Chondrocyte (in vitro differentiated cells): ENCODE results near the gene AGBL1. TPM values are rescaled to one million over a fixed set of nuclear protein-coding genes. Genes with fewer than 3 reads are reported as not detected.

Experiments used
- DNase-seq: peaks from one replicate; pipeline ENCODE4 v3.0.0; 2021; ENCODE audit warnings: mixed read lengths, low spot score
- H3K27ac Mint-ChIP-seq: one replicate; pipeline ENCODE4 v1.8.0; 2021; ENCODE audit warnings: mild to moderate bottlenecking, moderate library complexity, mixed read lengths; ENCODE audit not compliant: unreplicated experiment
- H3K27me3 Mint-ChIP-seq: 2 replicates; pipeline ENCODE4 v1.8.0; 2021; ENCODE audit warnings: low read depth, mixed read lengths
- H3K36me3 Mint-ChIP-seq: 2 replicates; pipeline ENCODE4 v1.8.0; 2021; ENCODE audit warnings: low read depth, mixed read lengths
- H3K4me1 Mint-ChIP-seq: 2 replicates; pipeline ENCODE4 v1.8.0; 2021; ENCODE audit warnings: low read depth, mild to moderate bottlenecking, mixed read lengths
- H3K4me3 Mint-ChIP-seq: one replicate; pipeline ENCODE4 v1.8.0; 2021; ENCODE audit warnings: mild to moderate bottlenecking, moderate library complexity, mixed read lengths; ENCODE audit not compliant: unreplicated experiment
- H3K9me3 Mint-ChIP-seq: 2 replicates; pipeline ENCODE4 v1.8.0; 2021; ENCODE audit warnings: low read depth, mixed read lengths
- CTCF ChIP-seq: fragments of 200-600 bp; sonication (generic); IDR thresholded peaks from 2 replicates; pipeline ENCODE4 v1.5.0; 2021; ENCODE audit warnings: antibody characterized with exemption, mild to moderate bottlenecking, moderate library complexity
- total RNA-seq: library from RNA; stranded (reverse); gene quantifications from 3 replicates; pipeline ENCODE4 v1.2.1, GENCODE V29; 2021

Gene AGBL1
- total RNA-seq, 1 donor from 2014 or later = not detected

GRCh38 chr15:86661580-86661979 lies 581.9 kb downstream of the AGBL1 start:
- peaks cover 13% of the 10 kb centered on the region for H3K27me3 Mint-ChIP-seq
- H3K9me3 Mint-ChIP-seq = no peaks in the 10 kb centered on the region
- TF ChIP-seq CTCF = no peak
- DNase-seq = no peak
- H3K4me3 Mint-ChIP-seq = no peak overlapping the region
- no peak overlapping the region for H3K27ac Mint-ChIP-seq
- no peaks in the 10 kb centered on the region for H3K4me1 Mint-ChIP-seq
- H3K36me3 Mint-ChIP-seq = no peaks in the 10 kb centered on the region

DNA sequence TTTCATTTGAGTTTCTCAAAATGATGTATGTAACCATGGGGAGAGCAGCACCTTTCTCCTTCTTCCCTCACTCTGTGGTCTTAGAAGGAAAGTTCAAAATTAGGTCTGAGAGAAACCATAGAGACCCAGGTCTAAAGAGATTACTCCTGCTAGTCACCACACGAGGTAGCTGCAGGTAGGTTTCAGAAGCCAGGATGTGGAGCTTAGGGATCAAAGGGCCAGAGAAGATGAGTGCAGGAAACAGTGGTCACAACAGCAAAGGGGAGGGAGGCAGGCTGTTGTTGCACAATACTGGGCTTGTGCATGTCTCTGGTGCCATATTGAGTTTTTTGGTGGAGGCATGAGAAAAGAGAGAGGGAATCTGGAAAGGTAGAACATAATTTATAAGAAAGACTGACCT lies 583.6 kb downstream of the AGBL1 start:
- no peak for TF ChIP-seq CTCF
- no peaks in the 10 kb centered on the region for H3K4me1 Mint-ChIP-seq
- peaks cover 10% of the 10 kb centered on the region for H3K27me3 Mint-ChIP-seq
- H3K36me3 Mint-ChIP-seq = no peaks in the 10 kb centered on the region
- no peak overlapping the region for H3K27ac Mint-ChIP-seq
- no peak for DNase-seq
- H3K4me3 Mint-ChIP-seq = no peak overlapping the region
- H3K9me3 Mint-ChIP-seq = peaks cover under 1% of the 10 kb centered on the region

- Mint-ChIP-seq H3K36me3 (no peaks in the 10 kb centered on the region), H3K9me3 (peaks cover 5% of the 10 kb centered on the region), H3K27me3 (peaks cover 10% of the 10 kb centered on the region), H3K27ac (no peak overlapping the region), H3K4me3 (no peak overlapping the region), H3K4me1 (no peaks in the 10 kb centered on the region)
- no peak for TF ChIP-seq CTCF
- no peak for DNase-seq
Measured at GRCh38 chr15:86663979-86664378, 584.3 kb downstream of the AGBL1 start.

DNA sequence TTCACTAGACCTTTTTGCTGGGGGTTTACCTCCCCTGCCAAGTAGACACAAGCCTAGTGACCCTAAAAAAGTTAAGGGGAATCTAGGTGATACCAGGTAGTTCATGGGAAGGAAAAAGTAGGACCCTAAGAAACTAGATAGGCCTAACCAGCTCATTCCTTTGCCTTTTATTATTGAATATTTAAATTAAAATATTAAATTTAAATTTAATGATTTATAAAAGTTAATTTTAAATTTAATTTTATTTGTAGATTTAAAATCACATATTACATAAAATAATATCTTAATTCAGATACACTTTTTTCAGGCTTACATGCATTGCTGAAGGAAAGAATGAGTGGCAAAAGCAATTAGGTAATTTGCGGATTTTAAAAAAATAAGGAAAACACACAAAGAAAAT lies 584.9 kb downstream of the AGBL1 start:
- Mint-ChIP-seq H3K36me3 (no peaks in the 10 kb centered on the region), H3K4me3 (no peak overlapping the region), H3K9me3 (peaks cover 5% of the 10 kb centered on the region), H3K4me1 (no peaks in the 10 kb centered on the region), H3K27me3 (peaks cover 8% of the 10 kb centered on the region), H3K27ac (no peak overlapping the region)
- no peak for TF ChIP-seq CTCF
- no peak for DNase-seq

DNA sequence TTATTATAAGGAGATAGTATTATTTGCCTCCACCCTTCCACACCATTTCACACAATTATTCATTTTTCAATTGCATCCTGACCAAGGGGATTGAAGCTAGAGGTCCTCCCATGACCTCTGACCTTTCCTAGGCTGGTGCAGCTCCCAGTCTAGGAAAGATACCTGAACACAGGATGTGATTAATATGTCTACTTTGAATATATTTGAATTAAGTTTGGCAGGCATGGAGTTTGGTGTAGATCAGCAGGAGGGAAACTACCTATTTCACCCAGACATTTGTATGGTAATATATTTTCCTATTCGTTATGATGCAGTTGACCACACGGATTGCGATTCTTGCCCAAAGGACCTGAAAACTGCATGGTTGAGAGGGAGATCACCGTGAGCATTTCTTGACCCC lies 596.3 kb downstream of the AGBL1 start:
- Mint-ChIP-seq H3K27ac (no peak overlapping the region), H3K36me3 (no peaks in the 10 kb centered on the region), H3K4me3 (no peak overlapping the region), H3K9me3 (no peaks in the 10 kb centered on the region), H3K27me3 (peaks cover 2% of the 10 kb centered on the region), H3K4me1 (no peaks in the 10 kb centered on the region)
- TF ChIP-seq CTCF = no peak
- DNase-seq = no peak
